IgD-negative memory B cell (primary cell): ENCODE data around the gene MAD1L1. TPM values are rescaled to one million over a fixed set of nuclear protein-coding genes. Genes with fewer than 3 reads are reported as not detected.

Experiments used
- H3K27ac Mint-ChIP-seq, 3 donors: one replicate each; pipeline ENCODE4 v1.8.0; 2020 to 2022; ENCODE audit warnings: mild to moderate bottlenecking in 3 of 3, mixed read lengths in 3 of 3, moderate library complexity in 1 of 3
- H3K27me3 Mint-ChIP-seq: one replicate; pipeline ENCODE4 v1.8.0; 2021; ENCODE audit warnings: mixed read lengths
- H3K36me3 Mint-ChIP-seq: one replicate; pipeline ENCODE4 v1.8.0; 2020; ENCODE audit warnings: mild to moderate bottlenecking, mixed read lengths
- H3K4me1 Mint-ChIP-seq, 3 donors: one replicate each; pipeline ENCODE4 v1.8.0; 2020 to 2022; ENCODE audit warnings: mixed read lengths in 3 of 3, mild to moderate bottlenecking in 1 of 3
- H3K4me3 Mint-ChIP-seq, 4 donors: one replicate each; pipeline ENCODE4 v1.8.0; 2020 to 2022; ENCODE audit warnings: mild to moderate bottlenecking in 4 of 4, mixed read lengths in 4 of 4, moderate library complexity in 3 of 4
- H3K9me3 Mint-ChIP-seq, 3 donors: one replicate each; pipeline ENCODE4 v1.8.0; 2020 to 2021; ENCODE audit warnings: mixed read lengths in 3 of 3, mild to moderate bottlenecking in 1 of 3
- polyA plus RNA-seq: library from polyadenylated mRNA; unstranded; fragments of 300-500 nt; fragmentation: Illumina TruSeq; gene quantifications from one replicate; pipeline ENCODE4 v1.2.3, GENCODE V29; 2021

Gene MAD1L1
- polyA plus RNA-seq, 1 donor from 2014 or later, result 133 TPM

DNA sequence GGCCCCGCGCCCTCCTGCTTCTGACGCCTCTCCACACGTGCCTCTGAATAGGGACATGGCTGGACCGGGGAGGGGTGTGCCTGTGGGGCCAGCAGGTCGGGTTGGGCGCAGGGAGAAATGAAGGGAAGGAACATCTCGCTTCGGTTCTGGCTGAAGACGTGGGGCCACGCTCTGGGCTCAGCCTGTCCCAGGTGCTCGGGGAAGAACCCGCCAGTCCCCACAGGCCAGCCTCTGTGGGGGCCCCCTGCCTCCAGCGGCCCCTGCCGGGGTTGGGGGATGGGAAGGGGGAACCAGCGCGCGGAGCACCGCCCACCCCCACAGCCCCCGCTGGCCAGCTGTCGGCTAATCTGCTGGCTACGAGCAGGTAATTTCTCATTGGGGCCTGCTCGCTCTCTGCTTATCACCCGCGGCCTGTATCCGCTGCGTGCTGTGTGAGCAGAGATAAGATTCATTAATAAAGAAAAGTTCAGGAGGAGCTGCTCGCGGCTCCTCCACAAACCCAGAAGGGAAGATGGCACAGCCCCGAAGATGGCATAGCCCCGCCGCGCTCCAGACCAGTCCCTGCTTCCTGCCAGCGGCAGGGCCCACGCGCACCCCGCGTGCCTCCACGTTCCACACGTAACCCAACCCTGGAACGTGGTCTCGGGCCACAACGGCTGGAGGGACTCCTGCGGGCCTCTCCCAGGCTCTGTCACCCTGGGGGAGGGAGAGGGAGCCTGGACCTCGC lies 376.4 kb downstream of the MAD1L1 start:
- Mint-ChIP-seq H3K36me3 (no peaks in the 10 kb centered on the region), H3K27ac (no peak overlapping the region), H3K27me3 (no peaks in the 10 kb centered on the region)

GRCh38 chr7:1855725-1856160 lies 377.0 kb downstream of the MAD1L1 start:
- Mint-ChIP-seq H3K27me3 (no peaks in the 10 kb centered on the region), H3K4me3 (no peak overlapping the region), H3K27ac (no peak overlapping the region), H3K36me3 (no peaks in the 10 kb centered on the region), H3K4me1 (peaks cover 0 to 3% (median 0%) of the 10 kb centered on the region in 3 donors), H3K9me3 (no peaks in the 10 kb centered on the region)

More for the DNA sequence above, 376.4 kb downstream of the MAD1L1 start:
- Mint-ChIP-seq H3K9me3 (no peaks in the 10 kb centered on the region), H3K4me1 (peaks cover 0 to 3% (median 0%) of the 10 kb centered on the region in 3 donors), H3K4me3 (no peak overlapping the region)

- H3K4me3 Mint-ChIP-seq, result no peak overlapping the region
- H3K27ac Mint-ChIP-seq, result no peak overlapping the region
- peaks cover 0 to 1% (median 0%) of the 10 kb centered on the region in 3 donors for H3K4me1 Mint-ChIP-seq
Measured at GRCh38 chr7:1854866-1855724, 377.6 kb downstream of the MAD1L1 start.

DNA sequence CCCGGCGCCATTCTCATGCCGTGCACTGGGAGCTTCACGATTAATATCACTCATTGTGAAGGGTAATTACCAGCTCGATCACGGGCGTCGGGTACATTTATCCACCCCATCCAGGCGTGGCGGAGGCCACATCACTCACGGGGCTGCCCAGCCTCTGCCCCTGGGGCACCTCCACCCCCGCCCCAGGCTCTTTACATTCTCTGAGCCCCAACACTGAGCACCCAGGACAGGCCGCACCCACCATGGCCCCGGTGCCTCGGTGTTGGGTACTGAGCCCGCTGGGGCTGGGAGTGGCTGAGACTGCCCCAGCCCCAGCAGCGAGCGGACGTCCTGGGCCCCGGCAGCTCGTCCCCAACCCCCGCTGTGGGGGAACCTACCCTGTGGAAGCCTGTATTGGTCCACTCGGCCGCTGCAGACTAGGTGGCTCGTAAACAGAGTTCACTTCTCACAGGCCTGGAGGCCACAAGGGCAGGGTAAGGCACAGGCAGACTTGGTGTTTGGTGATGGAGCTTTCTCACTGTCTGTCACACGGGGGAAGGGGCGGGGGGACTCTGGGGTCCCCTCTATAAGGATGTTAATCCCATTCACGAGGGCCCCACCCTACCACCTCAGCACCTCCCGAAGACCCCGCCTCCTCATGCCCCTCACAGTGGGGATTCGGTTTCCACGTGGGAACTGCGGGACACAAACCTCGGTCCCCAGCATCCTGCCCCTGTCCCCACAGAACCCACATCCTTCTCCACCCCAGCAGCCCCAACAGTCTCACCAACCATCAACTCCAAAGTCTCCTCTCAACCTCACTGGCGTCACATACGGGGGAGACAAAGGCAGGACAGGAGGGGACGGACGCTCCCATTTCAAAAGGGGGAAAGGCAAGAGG lies 378.5 kb downstream of the MAD1L1 start:
- Mint-ChIP-seq H3K9me3 (no peaks in the 10 kb centered on the region), H3K27me3 (no peaks in the 10 kb centered on the region), H3K4me3 (no peak overlapping the region), H3K4me1 (peaks cover 0 to 1% (median 0%) of the 10 kb centered on the region in 3 donors), H3K36me3 (no peaks in the 10 kb centered on the region), H3K27ac (peak overlapping the region in 1 of 3 donors; percentile 39)

More at GRCh38 chr7:1854866-1855724, 377.6 kb downstream of the MAD1L1 start:
- Mint-ChIP-seq H3K36me3 (no peaks in the 10 kb centered on the region), H3K9me3 (no peaks in the 10 kb centered on the region), H3K27me3 (no peaks in the 10 kb centered on the region)

DNA sequence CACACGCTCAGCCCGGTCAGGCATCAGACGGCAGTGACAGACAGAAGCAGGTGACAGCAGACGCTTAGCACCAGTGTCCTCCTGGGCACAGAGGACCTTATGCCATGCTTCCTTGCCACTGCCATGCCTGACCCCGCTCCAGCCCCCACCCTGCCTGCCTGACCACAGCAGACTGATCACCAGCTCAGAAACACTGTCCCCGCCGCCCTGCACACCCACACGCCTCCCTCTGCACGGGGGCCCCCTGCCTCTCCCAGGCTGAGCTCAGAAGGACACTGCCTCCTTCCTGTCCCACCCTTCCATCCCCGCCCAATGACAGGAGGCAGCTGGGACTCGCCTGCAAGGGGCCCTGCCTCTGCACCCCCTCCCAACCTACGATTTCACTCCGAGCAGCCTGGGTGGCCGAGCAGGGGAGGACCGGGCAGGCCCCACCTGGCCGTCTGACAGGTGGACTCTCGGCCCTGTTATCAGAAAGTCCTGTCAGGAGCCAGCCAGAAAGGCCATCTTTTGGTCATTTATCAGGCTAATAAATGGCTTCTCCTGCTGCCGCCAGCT lies 379.2 kb downstream of the MAD1L1 start:
- no peaks in the 10 kb centered on the region for H3K9me3 Mint-ChIP-seq
- H3K4me1 Mint-ChIP-seq, result peaks cover 0 to 1% (median 0%) of the 10 kb centered on the region in 3 donors
- no peaks in the 10 kb centered on the region for H3K36me3 Mint-ChIP-seq
- H3K27me3 Mint-ChIP-seq, result no peaks in the 10 kb centered on the region
- peak overlapping the region in 1 of 3 donors; percentile 39 for H3K27ac Mint-ChIP-seq
- H3K4me3 Mint-ChIP-seq, result no peak overlapping the region

GRCh38 chr7:1852517-1853430 lies 380.0 kb downstream of the MAD1L1 start:
- peaks cover 0 to 1% (median 0%) of the 10 kb centered on the region in 3 donors for H3K4me1 Mint-ChIP-seq
- H3K9me3 Mint-ChIP-seq, result no peaks in the 10 kb centered on the region
- H3K36me3 Mint-ChIP-seq, result no peaks in the 10 kb centered on the region
- H3K27me3 Mint-ChIP-seq, result no peaks in the 10 kb centered on the region
- no peak overlapping the region for H3K4me3 Mint-ChIP-seq
- H3K27ac Mint-ChIP-seq, result no peak overlapping the region

DNA sequence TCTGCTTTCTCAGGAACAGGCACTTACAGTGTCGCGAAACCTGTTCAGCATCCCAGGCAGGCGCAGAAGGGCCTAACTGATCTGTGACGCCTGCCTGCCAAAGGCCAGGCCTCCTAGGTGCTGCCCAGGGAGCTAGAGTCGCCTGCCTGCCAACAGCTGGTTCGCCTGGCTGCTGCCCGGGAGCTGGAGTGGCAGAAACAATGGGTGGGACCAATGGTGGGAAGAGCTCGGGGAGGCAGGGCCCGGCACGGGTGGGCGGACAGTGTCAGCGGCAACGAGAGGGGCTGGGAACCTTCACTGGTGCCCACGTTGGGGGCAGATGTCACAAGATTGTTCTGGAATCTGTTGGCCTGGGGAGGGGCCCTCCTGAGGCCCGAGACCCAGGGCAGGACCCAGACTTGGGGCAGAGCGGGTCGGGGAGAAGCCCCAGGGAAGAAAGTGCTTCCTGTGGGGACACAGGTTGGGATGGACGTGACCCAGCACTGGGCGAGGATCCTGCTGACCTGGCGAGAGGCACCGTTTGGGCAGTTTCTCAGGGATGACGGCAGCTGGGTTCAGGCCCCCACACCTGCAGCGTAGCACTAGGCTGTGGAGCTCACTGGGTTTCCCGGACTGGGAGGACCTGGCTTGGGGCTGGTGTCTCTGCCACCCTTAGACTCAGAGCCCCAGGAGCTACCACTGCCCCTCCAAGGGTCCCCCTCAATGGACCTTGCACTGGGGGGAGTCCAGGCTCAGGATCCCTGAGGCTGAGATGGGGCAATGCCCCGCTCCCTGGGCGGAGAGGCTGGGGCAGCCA lies 380.8 kb downstream of the MAD1L1 start:
- Mint-ChIP-seq H3K9me3 (no peaks in the 10 kb centered on the region), H3K27me3 (no peaks in the 10 kb centered on the region), H3K4me1 (peaks cover 0 to 1% (median 0%) of the 10 kb centered on the region in 3 donors), H3K4me3 (no peak overlapping the region), H3K36me3 (no peaks in the 10 kb centered on the region), H3K27ac (no peak overlapping the region)

DNA sequence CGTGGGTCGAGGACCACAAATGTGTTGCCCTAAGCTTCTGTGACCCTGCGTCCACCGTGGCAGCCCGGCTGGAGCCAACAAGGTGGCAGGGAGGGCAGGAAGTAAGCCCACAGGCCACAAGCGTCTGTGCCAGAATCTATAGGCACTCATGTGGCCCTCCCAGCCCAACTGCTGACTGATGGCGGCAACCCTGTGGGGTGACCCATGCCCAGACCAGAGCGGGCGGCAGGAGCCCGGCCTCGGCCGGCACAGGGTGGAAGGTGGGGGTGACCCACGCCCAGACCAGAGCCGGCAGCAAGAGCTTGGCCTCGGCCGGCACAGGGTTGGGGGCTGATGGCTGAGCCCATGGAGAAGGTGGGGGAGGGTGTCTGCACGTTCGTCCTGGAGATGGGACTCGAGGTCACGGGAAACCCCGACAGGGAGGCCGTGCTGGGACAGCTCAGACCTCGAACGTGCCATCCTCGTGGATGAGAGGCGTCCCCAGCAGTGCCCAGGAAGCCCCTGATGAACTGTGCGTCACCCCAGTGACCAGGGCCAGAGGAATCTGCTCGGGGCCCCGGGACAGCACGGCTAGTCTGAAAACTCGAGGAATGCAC lies 381.7 kb downstream of the MAD1L1 start:
- Mint-ChIP-seq H3K4me3 (no peak overlapping the region), H3K27ac (no peak overlapping the region), H3K9me3 (no peaks in the 10 kb centered on the region), H3K36me3 (no peaks in the 10 kb centered on the region), H3K27me3 (no peaks in the 10 kb centered on the region), H3K4me1 (peaks cover 0 to 1% (median 0%) of the 10 kb centered on the region in 3 donors)

DNA sequence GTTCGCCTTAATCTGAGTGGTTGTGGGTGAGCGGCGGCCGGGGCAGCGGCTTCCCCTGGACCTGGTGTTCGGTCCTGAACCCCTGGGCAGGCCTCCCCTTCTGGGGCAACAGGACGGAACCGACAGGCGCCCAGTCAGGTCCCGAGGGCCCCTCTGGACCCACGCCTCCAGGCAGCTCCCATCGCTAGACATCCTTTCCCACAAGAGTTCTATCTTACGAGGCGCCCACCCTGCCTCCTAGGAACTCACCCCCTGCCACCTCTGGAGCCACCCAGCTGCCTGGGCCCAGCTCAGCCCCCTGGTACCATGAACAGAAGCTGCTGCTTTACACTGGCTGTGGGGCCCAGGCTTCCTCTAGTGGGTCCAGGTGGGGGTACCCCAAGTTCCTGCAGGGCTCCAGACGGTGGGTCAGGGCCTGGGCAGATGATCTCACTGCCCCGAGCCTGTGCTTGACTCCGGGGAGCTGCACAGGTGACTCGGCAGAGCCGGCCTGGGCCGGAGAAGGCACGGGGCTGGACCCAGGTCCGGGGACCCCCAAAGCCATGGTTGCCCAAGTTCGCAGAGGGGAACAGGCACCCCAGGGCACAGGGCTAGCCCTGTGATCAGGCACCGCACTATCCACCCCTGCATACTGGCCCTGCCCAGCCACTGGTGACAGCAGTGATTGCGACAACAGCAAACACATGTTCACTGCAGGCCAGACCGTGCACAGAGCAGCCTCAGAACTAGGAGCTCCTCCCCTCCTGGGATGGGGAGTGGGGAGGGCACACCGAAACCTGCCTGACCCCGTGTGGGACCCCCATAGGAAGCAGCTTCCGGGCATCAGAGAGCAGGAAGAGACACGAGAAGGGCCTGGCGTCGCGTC lies 382.4 kb downstream of the MAD1L1 start:
- Mint-ChIP-seq H3K4me3 (no peak overlapping the region), H3K4me1 (peaks cover 0 to 1% (median 0%) of the 10 kb centered on the region in 3 donors), H3K36me3 (no peaks in the 10 kb centered on the region), H3K27me3 (no peaks in the 10 kb centered on the region), H3K9me3 (no peaks in the 10 kb centered on the region), H3K27ac (no peak overlapping the region)

DNA sequence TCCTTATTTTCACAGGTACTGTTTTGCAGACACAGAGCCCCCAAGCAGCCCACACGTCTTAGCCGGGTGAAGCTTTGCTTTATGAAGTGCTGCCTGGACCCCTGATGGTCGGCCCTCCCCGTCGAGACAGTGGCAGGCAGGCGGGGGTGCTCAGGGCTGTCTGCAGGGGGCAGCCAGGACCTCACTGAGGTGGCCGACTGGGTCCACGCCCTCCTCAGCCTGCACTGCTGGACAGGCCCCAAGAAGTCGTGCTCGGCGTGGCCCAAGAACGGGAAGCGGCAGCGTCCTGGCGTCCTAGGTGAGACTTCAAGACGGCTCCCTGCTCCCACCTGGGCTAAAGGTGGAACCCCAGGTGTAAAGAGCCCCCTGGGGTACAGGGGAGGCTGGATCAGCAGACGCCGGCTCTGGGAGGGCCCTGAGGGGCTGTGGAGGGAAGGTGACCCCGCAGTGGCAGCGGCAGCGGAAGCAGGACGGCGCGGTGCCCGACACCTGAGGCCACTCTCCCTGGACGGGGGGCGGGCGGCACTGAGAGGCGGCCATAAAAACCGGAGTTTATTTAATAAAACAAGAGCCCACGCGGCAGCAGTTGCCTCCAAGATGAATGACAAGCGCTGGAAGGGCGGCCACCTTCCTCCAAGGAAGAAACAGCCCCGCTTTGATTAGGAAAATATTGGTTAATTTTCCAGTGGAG lies 383.2 kb downstream of the MAD1L1 start:
- Mint-ChIP-seq H3K27ac (no peak overlapping the region), H3K4me1 (no peaks in the 10 kb centered on the region), H3K27me3 (no peaks in the 10 kb centered on the region), H3K36me3 (no peaks in the 10 kb centered on the region), H3K9me3 (no peaks in the 10 kb centered on the region), H3K4me3 (no peak overlapping the region)

DNA sequence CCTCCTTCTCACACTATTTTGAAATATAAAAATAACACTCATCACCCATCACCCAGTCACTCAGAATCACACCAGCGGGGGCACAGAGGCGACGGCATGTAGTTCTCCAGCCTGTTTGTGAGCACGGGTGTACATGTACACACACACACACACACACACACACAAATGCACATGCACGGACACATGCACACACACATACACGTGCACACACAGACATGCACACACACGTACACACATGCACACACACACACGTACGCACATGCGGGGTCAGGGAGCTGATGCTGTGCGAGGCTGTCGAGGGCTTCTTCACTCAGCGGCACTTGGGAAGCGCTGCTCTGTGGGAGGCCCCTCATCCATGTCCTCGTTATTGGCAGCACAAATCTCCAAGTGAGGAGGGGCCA lies 383.8 kb downstream of the MAD1L1 start:
- Mint-ChIP-seq H3K27me3 (no peaks in the 10 kb centered on the region), H3K9me3 (no peaks in the 10 kb centered on the region), H3K36me3 (no peaks in the 10 kb centered on the region), H3K4me3 (no peak overlapping the region), H3K27ac (no peak overlapping the region), H3K4me1 (no peaks in the 10 kb centered on the region)
